ENCODE data around the gene DDX28. TPM values are rescaled to one million over a fixed set of nuclear protein-coding genes. Genes with fewer than 3 reads are reported as not detected.

DDX28 gene
- polyA plus RNA-seq (2011; rRNA removed) (14.0 and 18.3 TPM in 2 replicates), polyA plus RNA-seq (2017; fragmentation: RNase III; extraction: RNeasy Plus Mini Kit Qiagen cat#74134 plus additional on column Dnase treatment) (13.8 to 14.9 TPM (median 14.6 TPM) in 3 replicates), polyA minus RNA-seq (2011; rRNA and poly(A)+ RNA removed) (15.1 and 18.6 TPM in 2 replicates)
- 19.4 and 28.1 TPM in 2 replicates for polyA plus RNA-seq (2012; cell fraction: cytosol; rRNA removed)
- polyA plus RNA-seq (2012; cell fraction: nucleus; rRNA removed) = 25.9 and 37.2 TPM in 2 replicates

GRCh38 chr16:68022728-68023537 is at the start of gene DDX28, which contains the start of gene DUS2:
Gene DDX28 (minus strand): TSS chr16:68023232. CDS start chr16:68023202, 30 bp downstream.
Gene DUS2 (plus strand): TSS chr16:68023284. CDS start chr16:68038024, 14,740 bp downstream.
- no peaks in the 10 kb centered on the region for H3K9me3 ChIP-seq
- H3K4me3 ChIP-seq = peak within 1 kb of the TSS; percentile 99
- ATAC-seq (peak; percentile 90 to 94), DNase-seq (ENCODE audit: low read depth in 1 of 2, low spot score in 1 of 2) (peak; percentile 73 to 95), FAIRE-seq (no peak)
- peak within 1 kb of the TSS; percentile 100 for H3K4me2 ChIP-seq
- TF ChIP-seq CBX8 (IDR thresholded peaks at IDR 0.05) = no peak
- TF ChIP-seq SREBF2 (IDR thresholded peaks at IDR 0.05) = no peak
- peak; percentile 84 for TF ChIP-seq PHF8 (IDR thresholded peaks at IDR 0.05; ENCODE audit: borderline replicate concordance, low read depth)
- TF ChIP-seq KDM5A (IDR thresholded peaks at IDR 0.05) = peak; percentile 97
- peak; percentile 44; the same call in 1 of the 2 replicates for TF ChIP-seq GATA3 (IDR thresholded peaks at IDR 0.05; ENCODE audit: borderline replicate concordance)
- TF ChIP-seq MAX (IDR thresholded peaks at IDR 0.05) = peak; percentile 98
- no peak for TF ChIP-seq SMC3 (IDR thresholded peaks at IDR 0.05)
- TF ChIP-seq PBX3 (IDR thresholded peaks at IDR 0.05) = peak; percentile 66
- peak; percentile 66; the same call in 1 of the 2 replicates for TF ChIP-seq E2F6 (IDR thresholded peaks at IDR 0.05; ENCODE audit: borderline replicate concordance, low read depth)
- no peak for TF ChIP-seq CEBPB (IDR thresholded peaks at IDR 0.05)
- TF ChIP-seq FOSL2 (IDR thresholded peaks at IDR 0.05) = no peak
- TF ChIP-seq FOSL2 (CRISPR knock-in tag; IDR thresholded peaks at IDR 0.05) = peak; percentile 36; the same call in 1 of the 2 replicates
- peak; percentile 89 for TF ChIP-seq MYC (IDR thresholded peaks at IDR 0.05; ENCODE audit: borderline replicate concordance, low read length)
- TF ChIP-seq REST (IDR thresholded peaks at IDR 0.05) = peak; percentile 45; the same call in 1 of the 2 replicates
- peak; percentile 69; the same call in 2 of the 3 replicates for TF ChIP-seq BCL3 (IDR thresholded peaks at IDR 0.05)
- TF ChIP-seq POLR2A (IDR thresholded peaks at IDR 0.05; ENCODE audit: low read length) = peak; percentile 86
- no peak for TF ChIP-seq HOXB13 (CRISPR knock-in tag; IDR thresholded peaks at IDR 0.05; ENCODE audit: low read depth)
- peak in 1 of 2 experiments; percentile 93; a peak in 4 of 5 replicates for TF ChIP-seq JUN (IDR thresholded peaks at IDR 0.05)
- TF ChIP-seq MAFK (IDR thresholded peaks at IDR 0.05; ENCODE audit: partially characterized antibody) = peak; percentile 5
- no peak for TF ChIP-seq ELK1 (IDR thresholded peaks at IDR 0.05; ENCODE audit: low read depth, low read length)
- no peak for TF ChIP-seq HES2 (IDR thresholded peaks at IDR 0.05)
- TF ChIP-seq USF2 (IDR thresholded peaks at IDR 0.05) = 0 out of 2 replicates have a peak, but pooled peaks have one; percentile 26
- TF ChIP-seq MAZ (IDR thresholded peaks at IDR 0.05; ENCODE audit: borderline replicate concordance, low read depth, low read length) = no peak
- TF ChIP-seq RFX5 (IDR thresholded peaks at IDR 0.05) = 0 out of 2 replicates have a peak, but pooled peaks have one; percentile 63
- CTCF ChIA-PET = interaction anchor here (0.6 to 3.6 kb wide), 6 partner anchors 9 to 62 kb away, joined by 3 to 18 read pairs (median 3); partner anchors contain the start of genes DPEP2 and NFATC3
- H3K27ac ChIP-seq = peak within 1 kb of the TSS; percentile 92 to 98
- under 1% methylated on average over 35 of the region's 84 CpGs for WGBS (ENCODE audit: missing lambda C conversion rate)
- H3K4me1 ChIP-seq = peaks cover 19% of the 10 kb centered on the region
- POLR2A ChIA-PET = interaction anchor here (1.0 to 2.4 kb wide), 6 partner anchors 11 to 216 kb away, joined by 3 to 9 read pairs (median 6); partner anchors contain the start of genes NFATC3, RANBP10 and TSNAXIP1
